Hepatocyte (in vitro differentiated cells): ENCODE data around the gene ZNF558. TPM values are rescaled to one million over a fixed set of nuclear protein-coding genes. Genes with fewer than 3 reads are reported as not detected.

Experiments
- DNase-seq: peaks from one replicate; pipeline ENCODE4 v3.0.0-alpha.2; 2016; ENCODE audit warnings: low spot score
- H2AFZ ChIP-seq: fragments of 200-600 bp; sonication (generic); 2 replicates; pipeline ENCODE4 v1.6.0; 2016; ENCODE audit warnings: antibody characterized with exemption, mild to moderate bottlenecking
- H3K27ac ChIP-seq: fragments of 200-600 bp; sonication (generic); 2 replicates; pipeline ENCODE4 v1.5.1; 2016; ENCODE audit warnings: mild to moderate bottlenecking
- H3K27me3 ChIP-seq: fragments of 200-600 bp; sonication (generic); 2 replicates; pipeline ENCODE4 v1.6.1; 2016
- H3K36me3 ChIP-seq: fragments of 200-600 bp; sonication (generic); replicated peaks from 2 replicates; pipeline ENCODE4 v1.5.1; 2016; ENCODE audit warnings: low read depth; ENCODE audit not compliant: insufficient read depth
- H3K4me1 ChIP-seq: fragments of 200-600 bp; sonication (generic); 2 replicates; pipeline ENCODE4 v1.5.1; 2016; ENCODE audit warnings: mild to moderate bottlenecking, moderate library complexity; ENCODE audit not compliant: insufficient read depth
- H3K4me2 ChIP-seq: fragments of 200-600 bp; sonication (generic); 2 replicates; pipeline ENCODE4 v1.6.0; 2016
- H3K4me3 ChIP-seq: fragments of 200-600 bp; sonication (generic); 2 replicates; pipeline ENCODE4 v1.5.1; 2016; ENCODE audit warnings: mild to moderate bottlenecking
- H3K79me2 ChIP-seq: fragments of 200-600 bp; sonication (generic); 2 replicates; pipeline ENCODE4 v1.6.0; 2017; ENCODE audit warnings: mild to moderate bottlenecking
- H3K9me2 ChIP-seq: fragments of 200-600 bp; sonication (generic); replicated peaks from 2 replicates; pipeline ENCODE4 v1.6.0; 2017; ENCODE audit warnings: mild to moderate bottlenecking; ENCODE audit not compliant: insufficient read depth
- H3K9me3 ChIP-seq: fragments of 200-600 bp; sonication (generic); 2 replicates; pipeline ENCODE4 v1.5.1; 2016; ENCODE audit warnings: low read depth, mild to moderate bottlenecking
- H4K20me1 ChIP-seq: fragments of 200-600 bp; sonication (generic); 2 replicates; pipeline ENCODE4 v1.6.0; 2016; ENCODE audit warnings: mild to moderate bottlenecking; ENCODE audit not compliant: insufficient read depth, poor library complexity, severe bottlenecking
- CTCF ChIP-seq: fragments of 200-600 bp; sonication (generic); IDR thresholded peaks from 2 replicates; pipeline ENCODE4 v1.5.1; 2016; ENCODE audit warnings: antibody characterized with exemption, mild to moderate bottlenecking; ENCODE audit not compliant: poor library complexity
- EZH2 ChIP-seq: fragments of 200-600 bp; sonication (generic); IDR thresholded peaks from 2 replicates; pipeline ENCODE4 v1.6.1; 2016; ENCODE audit warnings: antibody characterized with exemption, mild to moderate bottlenecking, borderline replicate concordance
- EZH2phosphoT487 ChIP-seq: fragments of 200-600 bp; sonication (generic); IDR thresholded peaks from one replicate; pipeline ENCODE4 v1.6.1; 2018; ENCODE audit warnings: antibody characterized with exemption, mild to moderate bottlenecking, low read depth, moderate library complexity; ENCODE audit not compliant: unreplicated experiment, severe bottlenecking
- WGBS: methylation state at CpG from one replicate; pipeline ENCODE4 v1.1.6; 2016; ENCODE audit warnings: low lambda C conversion rate; ENCODE audit errors: missing lambda C conversion rate; 5-methylcytosine and 5-hydroxymethylcytosine counted together
- polyA plus RNA-seq: library from polyadenylated mRNA; unstranded; fragments of >200 nt; fragmentation: Nextera tagmentation; extraction: Ambion mirVana; gene quantifications from 2 replicates; pipeline ENCODE4 v1.2.1, GENCODE V29; 2016
- total RNA-seq: library from RNA; depleted of rRNA; stranded (reverse); fragments of >200 nt; gene quantifications from 2 replicates; pipeline ENCODE4 v1.2.3, GENCODE V29; 2014

The ZNF558 gene
- total and polyA plus RNA-seq, 2 experiments from 2014 or later, result 25.1 to 31.0 TPM

- Histone ChIP-seq H3K27ac (no peak overlapping the region), H3K4me2 (no peak overlapping the region), H2AFZ (no peak overlapping the region), H3K9me2 (no peaks in the 10 kb centered on the region), H3K4me1 (no peaks in the 10 kb centered on the region), H3K9me3 (peaks cover 61% of the 10 kb centered on the region), H4K20me1 (no peaks in the 10 kb centered on the region), H3K79me2 (no peaks in the 10 kb centered on the region), H3K36me3 (peaks cover 29% of the 10 kb centered on the region), H3K4me3 (no peak overlapping the region), H3K27me3 (no peaks in the 10 kb centered on the region)
- DNase-seq, result no peak
- no peak for TF ChIP-seq CTCF
- TF ChIP-seq EZH2phosphoT487, result no peak
- no peak for TF ChIP-seq EZH2
- 91% methylated on average over 2 of the region's 2 CpGs for WGBS
Observed at GRCh38 chr19:8815780-8816179, 16.3 kb downstream of the ZNF558 start.

GRCh38 chr19:8814176-8814575 lies 17.9 kb downstream of the ZNF558 start:
- Histone ChIP-seq H3K4me3 (no peak overlapping the region), H2AFZ (no peak overlapping the region), H3K79me2 (no peaks in the 10 kb centered on the region), H3K9me3 (peaks cover 71% of the 10 kb centered on the region), H3K27ac (no peak overlapping the region), H3K4me1 (no peaks in the 10 kb centered on the region), H3K36me3 (peaks cover 33% of the 10 kb centered on the region), H3K9me2 (no peaks in the 10 kb centered on the region), H3K27me3 (no peaks in the 10 kb centered on the region), H4K20me1 (no peaks in the 10 kb centered on the region), H3K4me2 (no peak overlapping the region)
- no peak for DNase-seq
- 92% methylated on average over 3 of the region's 3 CpGs for WGBS
- TF ChIP-seq CTCF, result no peak
- TF ChIP-seq EZH2, result no peak
- TF ChIP-seq EZH2phosphoT487, result no peak

GRCh38 chr19:8811315-8812172 lies 20.6 kb downstream of the ZNF558 start:
- no peaks in the 10 kb centered on the region for H3K27me3 ChIP-seq
- H3K9me2 ChIP-seq, result no peaks in the 10 kb centered on the region
- no peak for DNase-seq
- H3K36me3 ChIP-seq, result peaks cover 39% of the 10 kb centered on the region
- no peak overlapping the region for H3K4me2 ChIP-seq
- TF ChIP-seq EZH2phosphoT487 (no peak), CTCF (no peak), EZH2 (no peak)
- H3K4me1 ChIP-seq, result no peaks in the 10 kb centered on the region
- no peak overlapping the region for H3K4me3 ChIP-seq
- no peak overlapping the region for H2AFZ ChIP-seq
- H3K27ac ChIP-seq, result no peak overlapping the region
- H3K9me3 ChIP-seq, result peaks cover 93% of the 10 kb centered on the region
- H3K79me2 ChIP-seq, result no peaks in the 10 kb centered on the region
- H4K20me1 ChIP-seq, result no peaks in the 10 kb centered on the region
- WGBS, result 94% methylated on average over 10 of the region's 10 CpGs
